Caco-2 (cell line): ENCODE measurements around the gene SLCO2A1. TPM values are rescaled to one million over a fixed set of nuclear protein-coding genes. Genes with fewer than 3 reads are reported as not detected.

Experiments used
- BruUV-seq: library from RNA; stranded (reverse); fragments of 400-500 nt; replicated peaks from 2 replicates; lab custom pipeline; 2021; lab: Mats Ljungman, UMichigan
- CTCF ChIA-PET: fragments of 300-600 bp; sonication (Branson Sonifier 250); formaldehyde crosslinking; loops from one replicate; lab custom pipeline; 2022; ENCODE audit warnings: antibody characterized with exemption; lab: Charles Lee
- POLR2A ChIA-PET: fragments of 300-600 bp; sonication (Branson Sonifier 250); formaldehyde crosslinking; loops from one replicate; lab custom pipeline; 2022; ENCODE audit warnings: antibody characterized with exemption; lab: Charles Lee
- DNase-seq, 2 experiments: peaks; one replicate each; pipeline versions ENCODE4 v3.0.0 to v3.0.0-alpha.2; 2020 to 2022
- H3K27me3 ChIP-seq: replicated peaks from 2 replicates; pipeline ENCODE4 v1.6.0; 2011; ENCODE audit warnings: low read length; ENCODE audit not compliant: control insufficient read depth, insufficient read depth
- H3K36me3 ChIP-seq: 2 replicates; pipeline ENCODE4 v1.5.1; 2011; ENCODE audit warnings: low read length; ENCODE audit not compliant: control insufficient read depth, insufficient read depth
- H3K4me1 ChIP-seq: fragments of 250-450 bp; sonication (Bioruptor Pico); 2 replicates; pipeline ENCODE4 v1.5.1; 2020; ENCODE audit warnings: mild to moderate bottlenecking
- H3K4me3 ChIP-seq: 2 replicates; pipeline ENCODE4 v1.5.1; 2011; ENCODE audit warnings: low read depth, mild to moderate bottlenecking, control low read depth, low read length
- H3K9me3 ChIP-seq: fragments of 250-450 bp; sonication (Bioruptor Pico); 2 replicates; pipeline ENCODE4 v1.5.1; 2020; ENCODE audit warnings: mild to moderate bottlenecking, moderate library complexity
- H3K27ac Mint-ChIP-seq: one replicate; pipeline ENCODE4 v1.8.0; 2022; ENCODE audit warnings: mixed read lengths; ENCODE audit not compliant: unreplicated experiment
- H3K27me3 Mint-ChIP-seq: one replicate; pipeline ENCODE4 v1.8.0; 2022; ENCODE audit warnings: mixed read lengths; ENCODE audit not compliant: insufficient read depth, unreplicated experiment
- H3K36me3 Mint-ChIP-seq: one replicate; pipeline ENCODE4 v1.8.0; 2022; ENCODE audit warnings: mild to moderate bottlenecking, mixed read lengths; ENCODE audit not compliant: insufficient read depth, unreplicated experiment
- H3K4me1 Mint-ChIP-seq: one replicate; pipeline ENCODE4 v1.8.0; 2022; ENCODE audit warnings: low read depth, mixed read lengths; ENCODE audit not compliant: unreplicated experiment
- H3K4me3 Mint-ChIP-seq: one replicate; pipeline ENCODE4 v1.8.0; 2022; ENCODE audit warnings: mild to moderate bottlenecking, moderate library complexity, mixed read lengths; ENCODE audit not compliant: unreplicated experiment
- H3K9me3 Mint-ChIP-seq: one replicate; pipeline ENCODE4 v1.8.0; 2022; ENCODE audit warnings: mixed read lengths; ENCODE audit not compliant: unreplicated experiment
- CTCF ChIP-seq, 2 experiments: fragments of 200-600 bp in 1 of 2; IDR thresholded peaks; 1 replicate in 1 of 2; 2 replicates in 1 of 2; pipeline versions ENCODE4 v1.5.1 to v1.8.0; 2011 to 2022; ENCODE audit warnings: antibody characterized with exemption in 1 of 2, control low read depth in 1 of 2, inconsistent platforms in 1 of 2, low read depth in 1 of 2, low read length in 1 of 2, mild to moderate bottlenecking in 1 of 2, moderate library complexity in 1 of 2; ENCODE audit not compliant: insufficient read depth in 1 of 2, severe bottlenecking in 1 of 2, unreplicated experiment in 1 of 2
- intact Hi-C: fragments of 100-400 bp; cut with micrococcal nuclease; formaldehyde crosslinking; loops from one replicate; pipeline ENCODE4 v1.10.0; 2022; ENCODE audit not compliant: unreplicated experiment
- total RNA-seq: library from RNA; stranded (reverse); gene quantifications from 2 replicates; pipeline ENCODE4 v1.2.3, GENCODE V29; 2022

SLCO2A1 gene
- total RNA-seq, 1 experiment from 2014 or later, result 2.5 TPM

- no TSS peak for BruUV-seq
- 0 out of 2 replicates have a peak, but pooled peaks cover 7% of the 10 kb centered on the region for H3K4me1 ChIP-seq
- intact Hi-C loops, result no loop called here
- no peaks in the 10 kb centered on the region for H3K27me3 ChIP-seq
- POLR2A ChIA-PET, result interaction anchor here (1.1 kb wide), 1 partner anchor 11 kb away, joined by 3 read pairs; no protein-coding TSS in a partner anchor
- no peaks in the 10 kb centered on the region for H3K9me3 ChIP-seq
- H3K9me3 Mint-ChIP-seq, result no peaks in the 10 kb centered on the region
- H3K27ac Mint-ChIP-seq, result no peak overlapping the region
- no peak for DNase-seq
- TF ChIP-seq CTCF (IDR thresholded peaks at IDR 0.05; ENCODE audit: insufficient read depth in 1 of 2, low read depth in 1 of 2, low read length in 1 of 2, severe bottlenecking in 1 of 2, unreplicated experiment in 1 of 2), result no peak
- H3K36me3 ChIP-seq, result no peaks in the 10 kb centered on the region
- H3K4me1 Mint-ChIP-seq, result no peaks in the 10 kb centered on the region
- H3K27me3 Mint-ChIP-seq, result peaks cover 8% of the 10 kb centered on the region
- no peaks in the 10 kb centered on the region for H3K36me3 Mint-ChIP-seq
- H3K4me3 ChIP-seq, result no peak overlapping the region
- CTCF ChIA-PET, result no interaction called here
- no peak overlapping the region for H3K4me3 Mint-ChIP-seq
These were observed 143.5 kb downstream of the SLCO2A1 start for GRCh38 chr3:133886031-133886722.

GRCh38 chr3:133884887-133885711 lies 144.6 kb downstream of the SLCO2A1 start:
- Histone ChIP-seq H3K4me3 (no peak overlapping the region), H3K27me3 (no peaks in the 10 kb centered on the region), H3K36me3 (no peaks in the 10 kb centered on the region), H3K9me3 (no peaks in the 10 kb centered on the region), H3K4me1 (0 out of 2 replicates have a peak, but pooled peaks cover 7% of the 10 kb centered on the region)
- Mint-ChIP-seq H3K36me3 (no peaks in the 10 kb centered on the region), H3K4me3 (no peak overlapping the region), H3K9me3 (no peaks in the 10 kb centered on the region), H3K4me1 (no peaks in the 10 kb centered on the region), H3K27me3 (peaks cover 5% of the 10 kb centered on the region), H3K27ac (no peak overlapping the region)
- no peak for TF ChIP-seq CTCF (IDR thresholded peaks at IDR 0.05; ENCODE audit: insufficient read depth in 1 of 2, low read depth in 1 of 2, low read length in 1 of 2, severe bottlenecking in 1 of 2, unreplicated experiment in 1 of 2)
- no peak for DNase-seq
- POLR2A ChIA-PET, result interaction anchor here (0.5 kb wide), 1 partner anchor 218 kb away, joined by 4 read pairs; no protein-coding TSS in a partner anchor
- BruUV-seq, result no TSS peak
- intact Hi-C loops, result no loop called here
- CTCF ChIA-PET, result no interaction called here

- Mint-ChIP-seq H3K27ac (no peak overlapping the region), H3K4me3 (no peak overlapping the region), H3K27me3 (peaks cover 5% of the 10 kb centered on the region), H3K36me3 (no peaks in the 10 kb centered on the region), H3K9me3 (no peaks in the 10 kb centered on the region), H3K4me1 (no peaks in the 10 kb centered on the region)
- no peak for TF ChIP-seq CTCF (IDR thresholded peaks at IDR 0.05; ENCODE audit: insufficient read depth in 1 of 2, low read depth in 1 of 2, low read length in 1 of 2, severe bottlenecking in 1 of 2, unreplicated experiment in 1 of 2)
- DNase-seq, result no peak
- no peaks in the 10 kb centered on the region for H3K36me3 ChIP-seq
- BruUV-seq, result no TSS peak
- POLR2A ChIA-PET, result no interaction called here
- 0 out of 2 replicates have a peak, but pooled peaks cover 7% of the 10 kb centered on the region for H3K4me1 ChIP-seq
- no peaks in the 10 kb centered on the region for H3K27me3 ChIP-seq
- H3K4me3 ChIP-seq, result no peak overlapping the region
- intact Hi-C loops, result no loop called here
- H3K9me3 ChIP-seq, result no peaks in the 10 kb centered on the region
- CTCF ChIA-PET, result no interaction called here
These were observed 145.5 kb downstream of the SLCO2A1 start for GRCh38 chr3:133884054-133884886.
